Tibial nerve (tissue), 4 donors: ENCODE results near the gene TMEM132D.

ENCODE experiments used
- EP300 ChIP-seq, 2 donors: sonication (generic); formaldehyde crosslinking; IDR thresholded peaks; one replicate each; pipeline ENCODE4 v1.6.1; 2017; ENCODE audit warnings: antibody characterized with exemption in 2 of 2, mild to moderate bottlenecking in 1 of 2
- POLR2A ChIP-seq, 2 donors: fragments of 450-650 bp; IDR thresholded peaks; one replicate each; pipeline ENCODE4 v1.6.1; 2017; ENCODE audit warnings: antibody characterized with exemption in 2 of 2, mild to moderate bottlenecking in 2 of 2, moderate library complexity in 2 of 2
- TF ChIP-seq, protein P1 (sequence below), 5 experiments: fragments of 200-600 bp in 3 of 5; fragments of 450-650 bp in 2 of 5; sonication (generic) in 3 of 5; IDR thresholded peaks; one replicate each; pipeline ENCODE4 v1.5.1; 2016 to 2019; ENCODE audit warnings: antibody characterized with exemption in 5 of 5, mild to moderate bottlenecking in 3 of 5, moderate library complexity in 2 of 5

DNA sequence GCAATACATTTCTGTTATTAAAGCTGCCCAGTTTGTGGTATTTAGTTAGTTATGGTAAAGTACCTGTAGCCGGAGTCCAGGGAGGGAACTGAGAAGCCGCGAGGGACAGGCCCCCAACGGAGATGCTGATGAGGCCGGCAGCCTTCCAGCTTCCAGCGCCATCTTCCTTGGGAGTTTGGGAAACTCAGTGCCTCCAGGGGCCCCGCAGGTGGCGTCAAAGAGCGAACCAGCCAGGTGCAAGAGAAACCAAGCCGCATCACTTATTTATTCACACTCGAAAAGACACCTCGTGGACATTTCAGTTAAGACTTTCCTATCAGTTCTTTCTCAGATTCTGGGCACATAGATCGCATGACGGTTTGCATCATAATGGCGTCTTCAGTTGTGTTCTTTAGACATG lies 833.9 kb downstream of the TMEM132D start:
- TF ChIP-seq, protein P1, sequence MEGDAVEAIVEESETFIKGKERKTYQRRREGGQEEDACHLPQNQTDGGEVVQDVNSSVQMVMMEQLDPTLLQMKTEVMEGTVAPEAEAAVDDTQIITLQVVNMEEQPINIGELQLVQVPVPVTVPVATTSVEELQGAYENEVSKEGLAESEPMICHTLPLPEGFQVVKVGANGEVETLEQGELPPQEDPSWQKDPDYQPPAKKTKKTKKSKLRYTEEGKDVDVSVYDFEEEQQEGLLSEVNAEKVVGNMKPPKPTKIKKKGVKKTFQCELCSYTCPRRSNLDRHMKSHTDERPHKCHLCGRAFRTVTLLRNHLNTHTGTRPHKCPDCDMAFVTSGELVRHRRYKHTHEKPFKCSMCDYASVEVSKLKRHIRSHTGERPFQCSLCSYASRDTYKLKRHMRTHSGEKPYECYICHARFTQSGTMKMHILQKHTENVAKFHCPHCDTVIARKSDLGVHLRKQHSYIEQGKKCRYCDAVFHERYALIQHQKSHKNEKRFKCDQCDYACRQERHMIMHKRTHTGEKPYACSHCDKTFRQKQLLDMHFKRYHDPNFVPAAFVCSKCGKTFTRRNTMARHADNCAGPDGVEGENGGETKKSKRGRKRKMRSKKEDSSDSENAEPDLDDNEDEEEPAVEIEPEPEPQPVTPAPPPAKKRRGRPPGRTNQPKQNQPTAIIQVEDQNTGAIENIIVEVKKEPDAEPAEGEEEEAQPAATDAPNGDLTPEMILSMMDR (IDR thresholded peaks at IDR 0.05) = no peak
- TF ChIP-seq POLR2A (IDR thresholded peaks at IDR 0.05) (no peak), EP300 (IDR thresholded peaks at IDR 0.05) (no peak)
